Ureter (tissue), 1 donor: ENCODE measurements around the gene FNDC3B. TPM values are rescaled to one million over a fixed set of nuclear protein-coding genes. Genes with fewer than 3 reads are reported as not detected.

Experiments used
- DNase-seq: peaks from one replicate; pipeline ENCODE4 v3.0.0-alpha.2; 2020; ENCODE audit warnings: low spot score
- total RNA-seq: library from RNA; stranded (reverse); gene quantifications from one replicate; pipeline ENCODE4 v1.2.4, GENCODE V29; 2023
- donor health status: DM: yes; HTN: yes; CAD: no.

Gene FNDC3B
- total RNA-seq, 1 donor from 2014 or later, result 191 TPM

GRCh38 chr3:172391592-172392302 is 352.4 kb downstream of the FNDC3B start:
- no peak for DNase-seq

- no peak for DNase-seq
These were observed 355.3 kb downstream of the FNDC3B start for GRCh38 chr3:172394692-172395091.

DNA sequence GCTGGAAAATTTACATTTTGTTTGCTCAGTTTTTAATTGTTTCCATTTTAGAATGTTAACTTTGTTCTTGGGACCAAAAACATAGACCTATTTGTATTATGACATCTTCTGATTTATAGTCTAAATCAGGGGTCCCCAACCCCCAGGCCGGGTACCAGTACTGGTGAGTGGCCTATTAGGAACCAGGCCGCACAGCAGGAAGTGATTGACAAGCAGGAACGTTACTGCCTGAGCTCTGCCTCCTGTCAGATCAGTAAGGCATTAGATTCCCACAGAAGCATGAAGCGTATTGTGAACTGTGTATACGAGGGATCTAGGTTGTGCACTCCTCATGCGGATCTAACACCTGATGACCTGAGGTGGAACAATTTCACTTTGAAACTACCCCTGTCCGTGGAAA is 357.0 kb downstream of the FNDC3B start:
- no peak for DNase-seq

DNA sequence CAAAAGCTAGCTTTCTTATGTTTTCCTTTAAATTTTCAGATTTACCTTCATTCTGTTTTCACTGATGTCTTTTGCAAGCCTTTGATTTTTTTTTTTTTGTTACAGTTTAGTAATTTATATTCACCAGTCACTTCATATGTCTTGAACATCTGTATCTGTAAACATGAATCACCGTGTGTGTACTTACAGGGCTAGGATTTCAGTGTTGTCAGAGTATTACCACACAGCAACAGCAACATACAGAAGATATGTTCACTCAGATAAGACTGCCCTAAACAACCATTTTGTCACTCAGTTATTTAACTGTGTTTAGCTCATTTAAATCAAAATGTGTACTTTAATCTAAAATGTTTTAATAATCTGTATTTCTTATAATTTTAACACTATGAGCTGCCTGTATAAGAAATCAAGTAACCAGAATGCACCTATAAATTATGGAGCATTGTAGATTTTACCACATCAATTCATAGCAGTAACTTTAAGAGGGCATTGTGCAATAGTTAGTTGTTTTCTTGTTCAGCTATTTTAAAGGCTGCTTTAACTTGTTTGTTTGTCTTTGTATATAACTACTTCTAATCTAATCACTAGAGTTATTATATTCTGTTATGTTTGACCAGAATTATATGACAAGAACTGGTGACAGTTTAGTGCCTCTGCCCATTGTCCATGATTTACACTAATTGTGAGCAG is 358.5 kb downstream of the FNDC3B start:
- no peak for DNase-seq

DNA sequence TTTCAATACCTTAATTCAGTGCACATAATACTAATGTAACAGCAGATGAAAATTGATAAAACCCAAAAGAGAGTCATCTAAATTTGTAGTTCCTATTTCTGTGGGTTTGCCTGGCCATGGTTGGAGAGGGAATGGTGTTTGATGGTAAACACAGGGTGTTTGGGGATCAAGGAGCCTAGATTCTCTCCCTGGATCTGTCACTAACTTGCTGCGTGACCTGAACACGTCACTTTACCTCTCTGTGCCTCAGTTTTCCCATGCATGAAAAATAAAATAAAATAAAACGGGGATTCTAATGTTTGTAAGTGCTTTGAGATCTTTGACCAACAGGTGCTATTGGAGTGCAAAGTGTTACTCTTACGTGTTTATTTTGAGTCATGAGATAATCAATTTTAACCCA is 359.1 kb downstream of the FNDC3B start:
- DNase-seq, result no peak

GRCh38 chr3:172402090-172402489 is 362.7 kb downstream of the FNDC3B start:
- DNase-seq, result no peak

GRCh38 chr3:172402892-172403643 is 363.7 kb downstream of the FNDC3B start:
- DNase-seq, result no peak

GRCh38 chr3:172404237-172404962 is 365.0 kb downstream of the FNDC3B start:
- no peak for DNase-seq

GRCh38 chr3:172405914-172406313 is 366.5 kb downstream of the FNDC3B start:
- DNase-seq, result no peak

DNA sequence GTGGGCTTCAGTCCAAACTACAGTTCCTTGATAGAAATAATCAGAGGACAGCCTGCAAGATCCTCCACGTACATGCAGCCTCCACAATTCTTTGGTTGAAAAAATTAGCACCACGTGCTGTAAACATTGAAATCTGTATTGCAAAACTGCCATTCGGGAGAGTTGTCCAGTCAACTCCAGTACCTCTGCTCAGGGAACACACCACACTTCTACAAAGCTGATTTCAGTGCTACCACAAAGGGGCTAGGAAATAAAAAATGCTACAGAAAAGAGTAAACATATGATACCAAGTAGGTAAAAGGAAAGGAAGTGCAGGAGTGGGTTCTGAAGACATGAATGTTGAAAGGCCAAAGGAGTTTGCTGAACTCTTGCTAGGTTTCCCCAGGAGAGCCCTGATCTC is 368.5 kb downstream of the FNDC3B start:
- no peak for DNase-seq

- no peak for DNase-seq
These were observed 371.5 kb downstream of the FNDC3B start for GRCh38 chr3:172410702-172411477.

- no peak for DNase-seq
These were observed 372.1 kb downstream of the FNDC3B start for GRCh38 chr3:172411478-172411947.

- DNase-seq, result no peak
These were observed 375.9 kb downstream of the FNDC3B start for GRCh38 chr3:172415323-172415722.

DNA sequence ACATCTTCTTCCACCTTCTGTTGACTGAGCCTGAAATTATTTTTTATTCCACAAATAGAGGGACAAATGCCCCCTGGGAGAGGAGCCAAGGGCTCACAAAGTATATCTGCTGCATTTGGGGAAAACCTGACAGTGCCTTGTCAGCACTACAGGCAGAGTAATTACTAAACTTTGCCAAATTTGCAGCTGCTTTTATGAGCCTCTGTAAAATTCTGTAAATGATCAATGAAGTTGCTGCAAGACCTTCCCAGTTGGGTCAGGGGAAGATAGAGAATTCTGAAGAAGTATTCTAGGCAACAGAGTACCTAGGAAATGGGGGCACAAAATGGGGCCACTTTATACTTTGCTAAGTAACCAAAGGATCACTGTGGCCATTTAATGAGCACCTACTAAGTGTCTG is 398.3 kb downstream of the FNDC3B start:
- DNase-seq, result no peak

DNA sequence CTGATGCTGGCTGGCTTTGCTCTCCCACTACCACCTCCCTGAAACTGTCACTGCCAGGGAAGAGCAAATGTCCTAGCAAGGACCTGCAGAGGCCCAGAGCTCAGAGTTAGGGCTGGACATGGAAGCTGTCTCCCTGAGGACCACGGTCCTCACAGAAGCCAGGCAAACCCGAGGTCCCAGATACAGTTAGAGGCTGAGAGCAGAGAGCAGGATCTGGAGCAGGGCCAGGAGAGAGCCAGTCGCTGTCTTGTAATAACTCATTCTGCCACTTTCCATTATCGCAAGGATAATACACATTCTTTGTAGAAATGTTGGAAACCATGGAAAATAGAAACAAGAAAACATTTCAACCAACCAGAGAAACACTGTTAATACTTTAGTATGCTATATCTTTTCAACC is 398.8 kb downstream of the FNDC3B start:
- DNase-seq, result no peak

DNA sequence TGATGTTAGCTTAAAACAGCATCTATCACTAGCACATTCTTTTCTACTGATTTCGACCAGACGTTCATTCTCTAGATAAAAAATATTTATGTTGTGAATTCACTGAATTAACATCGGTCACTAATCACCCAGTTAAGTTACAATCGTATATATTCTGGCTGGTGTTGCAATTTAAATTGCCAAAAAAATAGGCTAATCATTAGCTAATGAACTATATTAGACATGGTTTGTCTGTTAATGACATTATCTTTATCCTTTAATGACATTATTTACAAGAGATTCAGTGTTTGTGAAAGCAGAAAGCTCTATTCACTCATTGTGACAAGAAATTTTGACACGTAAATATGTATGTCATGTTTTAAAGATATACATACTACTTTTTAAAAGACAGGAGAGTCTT is 402.2 kb downstream of the FNDC3B start:
- no peak for DNase-seq

GRCh38 chr3:172442606-172443005 is 403.2 kb downstream of the FNDC3B start:
- DNase-seq, result no peak

- no peak for DNase-seq
These were observed 405.4 kb downstream of the FNDC3B start for GRCh38 chr3:172444821-172445220.

- no peak for DNase-seq
These were observed 406.8 kb downstream of the FNDC3B start for GRCh38 chr3:172446198-172446597.

DNA sequence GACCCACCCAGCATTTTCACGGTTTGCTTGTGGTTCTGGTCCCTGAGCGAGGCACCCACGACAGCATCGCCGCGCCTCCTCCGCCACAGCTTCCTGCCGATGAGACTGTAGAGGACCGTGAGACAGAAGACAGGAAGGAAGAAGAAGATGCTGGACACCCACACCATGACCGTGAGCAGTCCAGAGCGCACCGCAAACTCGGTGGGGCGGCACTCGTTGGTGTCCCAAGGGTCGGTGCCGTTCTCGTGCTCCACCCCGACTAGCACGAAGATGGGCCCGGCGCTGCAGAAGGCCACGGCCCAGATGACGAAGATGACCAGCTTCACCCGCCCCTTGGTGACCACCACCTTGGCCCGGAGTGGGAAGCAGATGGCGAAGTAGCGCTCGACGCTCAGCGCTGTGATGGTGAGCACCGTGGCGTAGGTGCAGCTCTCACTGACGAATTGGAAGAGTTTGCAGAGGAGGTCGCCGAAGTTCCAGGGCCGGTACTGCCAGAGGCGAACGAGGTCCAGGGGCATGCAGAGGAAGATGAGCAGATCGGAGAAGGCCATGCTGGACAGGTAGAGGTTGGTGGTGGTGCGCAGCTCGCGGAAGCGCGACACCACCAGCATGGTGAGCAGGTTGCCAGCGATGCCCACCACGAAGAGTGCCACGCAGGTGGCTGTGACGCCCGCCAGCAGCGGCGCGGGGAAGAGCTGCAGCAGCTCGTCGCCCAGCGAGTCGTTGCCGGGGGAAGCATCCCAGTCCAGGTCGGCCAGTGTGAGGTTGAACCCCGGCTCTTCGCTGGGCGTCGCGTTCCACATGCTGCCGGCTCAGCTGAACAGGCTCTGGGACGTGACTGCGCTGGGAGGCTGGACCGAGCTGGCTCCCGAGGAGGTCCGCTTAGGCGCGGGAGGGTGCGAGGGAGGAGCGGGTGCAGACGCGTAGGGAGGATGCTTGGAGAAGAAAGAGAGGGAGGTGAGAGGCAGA is 408.5 kb downstream of the FNDC3B start, which contains the start of gene GHSR:
TSS of gene GHSR (minus strand) at position 846 of the 969 bp plus-strand sequence. CDS start at position 803, 43 bp downstream.
- DNase-seq, result no peak
